ENCODE data around the gene DTX3. TPM values are rescaled to one million over a fixed set of nuclear protein-coding genes. Genes with fewer than 3 reads are reported as not detected.

DTX3 gene
- polyA plus RNA-seq, 3 donors: 44.4 to 51.8 (median 47.0) TPM

- DNase-seq (ENCODE audit: low read depth in 3 of 3, low spot score in 2 of 3): no peak
Measured at GRCh38 chr12:57605811-57606311, 1.2 kb downstream of the DTX3 start.

- no peak for DNase-seq (ENCODE audit: low read depth in 3 of 3, low spot score in 2 of 3)
Measured at GRCh38 chr12:57606399-57606798, 1.8 kb downstream of the DTX3 start.

GRCh38 chr12:57606821-57607220, 2.2 kb downstream of the DTX3 start:
- DNase-seq (ENCODE audit: low read depth in 3 of 3, low spot score in 2 of 3): no peak

- DNase-seq (ENCODE audit: low read depth in 3 of 3, low spot score in 2 of 3): no peak
Measured at GRCh38 chr12:57607958-57608663, 3.5 kb downstream of the DTX3 start.

- DNase-seq (ENCODE audit: low read depth in 3 of 3, low spot score in 2 of 3): no peak
Measured at GRCh38 chr12:57609101-57609780, 4.6 kb downstream of the DTX3 start.

- no peak for DNase-seq (ENCODE audit: low read depth in 3 of 3, low spot score in 2 of 3)
Measured at GRCh38 chr12:57609781-57610553, 5.3 kb downstream of the DTX3 start.

- DNase-seq (ENCODE audit: low read depth in 3 of 3, low spot score in 2 of 3): no peak
Measured at GRCh38 chr12:57610554-57611107, 6.0 kb downstream of the DTX3 start.

- peak in 1 of 3 donors; percentile 67 for DNase-seq (ENCODE audit: low read depth in 3 of 3, low spot score in 2 of 3)
Measured at GRCh38 chr12:57611108-57611826, 6.6 kb downstream of the DTX3 start, which contains the start of gene ARHGEF25. ARHGEF25 (plus strand) TSS chr12:57611435; CDS start chr12:57611895, 460 bp downstream.

- DNase-seq (ENCODE audit: low read depth in 3 of 3, low spot score in 2 of 3): no peak
Measured at GRCh38 chr12:57611827-57612710, 7.4 kb downstream of the DTX3 start.

- DNase-seq (ENCODE audit: low read depth in 3 of 3, low spot score in 2 of 3): no peak
Measured at GRCh38 chr12:57612711-57613426, 8.2 kb downstream of the DTX3 start.

- no peak for DNase-seq (ENCODE audit: low read depth in 3 of 3, low spot score in 2 of 3)
Measured at GRCh38 chr12:57613427-57614109, 8.9 kb downstream of the DTX3 start.

GRCh38 chr12:57614178-57614947, 9.7 kb downstream of the DTX3 start:
- no peak for DNase-seq (ENCODE audit: low read depth in 3 of 3, low spot score in 2 of 3)

- no peak for DNase-seq (ENCODE audit: low read depth in 3 of 3, low spot score in 2 of 3)
Measured at GRCh38 chr12:57614948-57615500, 10.4 kb downstream of the DTX3 start.

- DNase-seq (ENCODE audit: low read depth in 3 of 3, low spot score in 2 of 3): no peak
Measured at GRCh38 chr12:57615637-57616036, 11.0 kb downstream of the DTX3 start.

GRCh38 chr12:57616383-57617101, 11.9 kb downstream of the DTX3 start:
- no peak for DNase-seq (ENCODE audit: low read depth in 3 of 3, low spot score in 2 of 3)

GRCh38 chr12:57617942-57618341, 13.3 kb downstream of the DTX3 start:
- DNase-seq (ENCODE audit: low read depth in 3 of 3, low spot score in 2 of 3): no peak

Data from right renal cortex interstitium (tissue), 3 donors.